Measurements from ENCODE around the gene CDK7.

DNA sequence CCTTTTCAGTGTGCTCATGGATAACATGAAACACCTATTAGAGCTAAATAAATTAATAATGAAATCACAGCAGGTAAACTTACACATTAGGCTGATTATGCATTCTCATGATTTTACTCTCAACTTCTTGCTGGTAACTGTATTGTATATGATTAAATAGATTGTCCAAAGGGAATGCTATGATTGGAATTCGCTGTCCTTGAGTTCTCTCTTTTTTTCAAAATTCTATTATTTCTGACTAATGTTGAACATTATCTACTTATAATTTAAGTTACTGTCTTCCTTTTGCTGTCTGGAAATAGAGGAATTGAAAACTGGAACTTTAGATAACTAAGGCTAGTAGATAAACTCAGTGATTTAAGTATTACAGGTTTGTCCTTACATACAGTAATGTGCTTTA lies 32.2 kb upstream of the CDK7 start:
- no peak for TF ChIP-seq EZH2 (IDR thresholded peaks at IDR 0.05; ENCODE audit: borderline replicate concordance, insufficient read depth, low read depth, low read length, poor library complexity, severe bottlenecking)
- TF ChIP-seq, protein P1, sequence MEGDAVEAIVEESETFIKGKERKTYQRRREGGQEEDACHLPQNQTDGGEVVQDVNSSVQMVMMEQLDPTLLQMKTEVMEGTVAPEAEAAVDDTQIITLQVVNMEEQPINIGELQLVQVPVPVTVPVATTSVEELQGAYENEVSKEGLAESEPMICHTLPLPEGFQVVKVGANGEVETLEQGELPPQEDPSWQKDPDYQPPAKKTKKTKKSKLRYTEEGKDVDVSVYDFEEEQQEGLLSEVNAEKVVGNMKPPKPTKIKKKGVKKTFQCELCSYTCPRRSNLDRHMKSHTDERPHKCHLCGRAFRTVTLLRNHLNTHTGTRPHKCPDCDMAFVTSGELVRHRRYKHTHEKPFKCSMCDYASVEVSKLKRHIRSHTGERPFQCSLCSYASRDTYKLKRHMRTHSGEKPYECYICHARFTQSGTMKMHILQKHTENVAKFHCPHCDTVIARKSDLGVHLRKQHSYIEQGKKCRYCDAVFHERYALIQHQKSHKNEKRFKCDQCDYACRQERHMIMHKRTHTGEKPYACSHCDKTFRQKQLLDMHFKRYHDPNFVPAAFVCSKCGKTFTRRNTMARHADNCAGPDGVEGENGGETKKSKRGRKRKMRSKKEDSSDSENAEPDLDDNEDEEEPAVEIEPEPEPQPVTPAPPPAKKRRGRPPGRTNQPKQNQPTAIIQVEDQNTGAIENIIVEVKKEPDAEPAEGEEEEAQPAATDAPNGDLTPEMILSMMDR (IDR thresholded peaks at IDR 0.05): no peak

All from B cell (primary cell).